Pancreas (tissue), 10 donors: ENCODE results near the gene SPTLC2. TPM values are rescaled to one million over a fixed set of nuclear protein-coding genes. Genes with fewer than 3 reads are reported as not detected.

ENCODE experiments used
- ATAC-seq, 4 donors: fragments of 200-7000 bp; cut with Tn5 transposase; one replicate each; pipeline versions ENCODE4 v1.8.0 to v1.9.1; 2020; ENCODE audit warnings: mild to moderate bottlenecking in 4 of 4, moderate library complexity in 4 of 4
- DNase-seq, 6 donors: peaks; one replicate each; pipeline ENCODE4 v3.0.0-alpha.2; 2020
- FAIRE-seq: peaks from 2 replicates; lab custom pipeline; 2012; peaks lifted over from hg19 to GRCh38; lab: Jason Lieb, UNC
- H3K27ac ChIP-seq, 4 donors: fragments of 200-600 bp; sonication (generic); 1 replicate in 3 of 4; 2 replicates in 1 of 4; pipeline versions ENCODE4 v1.5.0 to v1.8.0; 2020
- H3K27me3 ChIP-seq, 4 donors: fragments of 200-600 bp; one replicate each; pipeline ENCODE4 v1.8.0; 2021
- H3K36me3 ChIP-seq, 3 donors: fragments of 200-600 bp; sonication (generic) in 1 of 3; one replicate each; pipeline versions ENCODE4 v1.5.0 to v1.8.0; 2020 to 2021
- H3K4me1 ChIP-seq, 3 donors: fragments of 200-600 bp; one replicate each; pipeline ENCODE4 v1.8.0; 2021
- H3K4me3 ChIP-seq, 4 donors: fragments of 200-600 bp; sonication (generic) in 2 of 4; one replicate each; pipeline versions ENCODE4 v1.5.0 to v1.8.0; 2020 to 2021
- H3K9me3 ChIP-seq, 4 donors: fragments of 200-600 bp; one replicate each; pipeline ENCODE4 v1.8.0; 2021
- CTCF ChIP-seq, 4 donors: fragments of 200-600 bp; sonication (generic) in 3 of 4; IDR thresholded peaks; one replicate each; pipeline versions ENCODE4 v1.5.0 to v1.8.0; 2021; ENCODE audit warnings: antibody characterized with exemption in 4 of 4
- WGBS, 2 donors: extraction: QIAGEN DNeasy Blood & Tissue Kit; methylation state at CpG; one replicate each; pipeline ENCODE4 v1.1.7; 2013; 5-methylcytosine and 5-hydroxymethylcytosine counted together
- intact Hi-C, 3 donors: fragments of 100-400 bp; cut with DNase I; formaldehyde crosslinking; loops; one replicate each; pipeline versions ENCODE4 v1.11.1 to v1.14.2; 2022
- polyA plus RNA-seq, 2 donors: library from polyadenylated mRNA; stranded (reverse); fragments of 200-250 nt; gene quantifications; one replicate each; pipeline ENCODE4 v1.2.3, GENCODE V29; 2013
- total RNA-seq, 6 donors: library from RNA; stranded (reverse); fragmentation: NEBNext Ultra II Directional in 4 of 6; extraction: Animal tissue kit (Norgen Biotek cat#: 25700) in 4 of 6; gene quantifications; one replicate each; pipeline versions ENCODE4 v1.2.1 to v1.2.4, GENCODE V29; 2021 to 2023
- donor health status: healthy with polysubstance abuse.
- donor health status: DM: no; HTN: no; CAD: no; lungs with moderate emphysema.
- donor health status: DM: no; HTN: no; CAD: no.
- donor health status: control.
- donor health status: control.
- donor health status: Bipolar disorder and iron deficiency.
- donor health status: DM: yes; HTN: yes; CAD: no.
- donor health status: DM: no; HTN: no; CAD: no.
- donor health status: DM: no; HTN: no; CAD: no.
- donor health status: DM: yes; HTN: yes; CAD: no.

Gene SPTLC2
- total and polyA plus RNA-seq, 8 donors = 3.2 to 19.4 (median 8.7) TPM

- FAIRE-seq = no peak
- no peak for DNase-seq
- WGBS, 2 donors = 82% methylated on average over 4 of the region's 4 CpGs
- no peak overlapping the region for H3K4me3 ChIP-seq
- intact Hi-C loops = no loop called here
- H3K9me3 ChIP-seq = no peaks in the 10 kb centered on the region
- no peak for ATAC-seq
- no peaks in the 10 kb centered on the region for H3K4me1 ChIP-seq
- no peaks in the 10 kb centered on the region for H3K27me3 ChIP-seq
- no peak for TF ChIP-seq CTCF (IDR thresholded peaks at IDR 0.05)
- H3K36me3 ChIP-seq = peaks cover 0 to 19% (median 0%) of the 10 kb centered on the region in 3 donors
- H3K27ac ChIP-seq = no peak overlapping the region
Measured at GRCh38 chr14:77520555-77520954, 95.9 kb downstream of the SPTLC2 start.

- ATAC-seq = no peak
Measured at GRCh38 chr14:77516126-77516525, 100.3 kb downstream of the SPTLC2 start.

GRCh38 chr14:77511486-77512162 lies 104.8 kb downstream of the SPTLC2 start:
- FAIRE-seq = no peak
- Histone ChIP-seq H3K4me1 (no peaks in the 10 kb centered on the region), H3K27me3 (no peaks in the 10 kb centered on the region), H3K9me3 (no peaks in the 10 kb centered on the region), H3K27ac (no peak overlapping the region), H3K4me3 (no peak overlapping the region), H3K36me3 (peaks cover 0 to 16% (median 4%) of the 10 kb centered on the region in 3 donors)
- intact Hi-C loops = no loop called here
- ATAC-seq = no peak
- WGBS, 2 donors = 87 to 90% methylated on average over 8 of the region's 8 CpGs
- DNase-seq = no peak
- TF ChIP-seq CTCF (IDR thresholded peaks at IDR 0.05) = no peak

More at GRCh38 chr14:77516126-77516525, 100.3 kb downstream of the SPTLC2 start:
- no peak for DNase-seq
- no peak overlapping the region for H3K27ac ChIP-seq
- TF ChIP-seq CTCF (IDR thresholded peaks at IDR 0.05) = no peak
- H3K9me3 ChIP-seq = no peaks in the 10 kb centered on the region
- H3K4me3 ChIP-seq = no peak overlapping the region
- intact Hi-C loops = no loop called here
- H3K36me3 ChIP-seq = peaks cover 0 to 31% (median 4%) of the 10 kb centered on the region in 3 donors
- no peak for FAIRE-seq
- no peaks in the 10 kb centered on the region for H3K27me3 ChIP-seq
- no peaks in the 10 kb centered on the region for H3K4me1 ChIP-seq

- H3K27ac ChIP-seq = no peak overlapping the region
- no peak for FAIRE-seq
- no peaks in the 10 kb centered on the region for H3K9me3 ChIP-seq
- no peaks in the 10 kb centered on the region for H3K4me1 ChIP-seq
- ATAC-seq = no peak
- no peak for DNase-seq
- no peak overlapping the region for H3K4me3 ChIP-seq
- peaks cover 0 to 13% (median 4%) of the 10 kb centered on the region in 3 donors for H3K36me3 ChIP-seq
- no peaks in the 10 kb centered on the region for H3K27me3 ChIP-seq
- WGBS, 2 donors = 84 to 93% methylated on average over 4 of the region's 4 CpGs
- intact Hi-C loops = no loop called here
- no peak for TF ChIP-seq CTCF (IDR thresholded peaks at IDR 0.05)
Measured at GRCh38 chr14:77509366-77509765, 107.1 kb downstream of the SPTLC2 start.

- TF ChIP-seq CTCF (IDR thresholded peaks at IDR 0.05) = no peak
- intact Hi-C loops = no loop called here
- Histone ChIP-seq H3K27ac (no peak overlapping the region), H3K9me3 (no peaks in the 10 kb centered on the region), H3K36me3 (peaks cover 0 to 13% (median 4%) of the 10 kb centered on the region in 3 donors), H3K27me3 (no peaks in the 10 kb centered on the region), H3K4me3 (no peak overlapping the region), H3K4me1 (no peaks in the 10 kb centered on the region)
- no peak for FAIRE-seq
- 93 to 98% methylated on average over 3 of the region's 3 CpGs for WGBS, 2 donors
- no peak for ATAC-seq
- DNase-seq = no peak
Measured at GRCh38 chr14:77508876-77509275, 107.6 kb downstream of the SPTLC2 start.
